Stimulated activated CD4-positive, alpha-beta T cell treated with anti-CD3 and anti-CD28 coated beads, Interleukin-15, amount 100 ng/mL, for 1 hour (primary cell): Measurements from ENCODE around the gene BMPR1A.

Source experiments
- DNase-seq, 2 donors: peaks; one replicate each; pipeline ENCODE4 v3.0.0-alpha.2; 2020; ENCODE audit warnings: low read depth in 1 of 2, low spot score in 1 of 2

Gene BMPR1A

DNA sequence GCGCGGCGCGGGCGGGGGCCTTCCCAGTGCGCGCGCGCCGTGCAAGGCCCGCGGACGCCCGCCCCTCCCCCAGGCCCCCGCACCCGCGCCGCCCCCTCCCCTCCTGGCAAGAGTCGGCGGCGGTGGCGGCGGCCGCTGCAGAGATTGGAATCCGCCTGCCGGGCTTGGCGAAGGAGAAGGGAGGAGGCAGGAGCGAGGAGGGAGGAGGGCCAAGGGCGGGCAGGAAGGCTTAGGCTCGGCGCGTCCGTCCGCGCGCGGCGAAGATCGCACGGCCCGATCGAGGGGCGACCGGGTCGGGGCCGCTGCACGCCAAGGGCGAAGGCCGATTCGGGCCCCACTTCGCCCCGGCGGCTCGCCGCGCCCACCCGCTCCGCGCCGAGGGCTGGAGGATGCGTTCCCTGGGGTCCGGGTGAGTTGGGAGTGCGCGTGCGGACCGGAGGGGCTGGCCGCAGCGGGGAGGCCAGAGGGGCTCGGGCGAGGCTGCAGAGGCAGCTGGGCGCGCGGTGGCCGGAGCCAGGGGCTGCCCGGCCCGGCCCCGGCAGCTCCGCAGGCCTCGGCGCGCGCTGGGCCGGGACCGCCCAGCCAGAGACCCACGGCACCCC lies at the start of gene BMPR1A:
Gene BMPR1A (plus strand): TSS at position 109 of the 602 bp plus-strand sequence. CDS start 119,400 bp downstream, outside the sequence.
- DNase-seq = no peak

- no peak for DNase-seq
Observed at GRCh38 chr10:86706977-86707376, 49.4 kb upstream of the BMPR1A start.

DNA sequence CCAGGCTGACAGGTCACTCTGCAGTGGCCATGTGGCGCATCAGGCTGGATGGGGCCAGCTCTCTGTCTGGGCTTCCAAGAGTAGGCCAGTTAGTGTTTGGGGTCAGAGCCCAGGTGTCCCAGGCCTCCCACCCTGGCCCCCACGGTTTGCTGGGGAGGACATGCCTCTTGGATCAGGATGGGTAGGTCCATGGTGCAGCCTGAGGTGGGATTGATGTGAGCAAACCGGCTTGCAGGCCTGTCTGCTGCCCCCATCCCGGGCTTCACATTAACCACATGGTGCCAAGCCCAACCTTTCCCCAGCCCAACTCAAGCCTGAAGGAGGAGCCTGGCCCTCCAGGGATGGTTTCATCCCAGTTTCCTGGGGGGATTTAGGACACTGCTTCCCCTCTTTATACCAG lies 48.9 kb upstream of the BMPR1A start:
- DNase-seq = no peak

GRCh38 chr10:86708068-86708782 lies 48.2 kb upstream of the BMPR1A start:
- no peak for DNase-seq

- DNase-seq = no peak
Observed at GRCh38 chr10:86708783-86709380, 47.5 kb upstream of the BMPR1A start.

- no peak for DNase-seq
Observed at GRCh38 chr10:86709396-86710185, 46.8 kb upstream of the BMPR1A start.

- peak; percentile 73 to 79 for DNase-seq
Observed at GRCh38 chr10:86710987-86711512, 45.4 kb upstream of the BMPR1A start.

GRCh38 chr10:86711513-86712316 lies 44.7 kb upstream of the BMPR1A start:
- DNase-seq = peak; percentile 18 to 47

DNA sequence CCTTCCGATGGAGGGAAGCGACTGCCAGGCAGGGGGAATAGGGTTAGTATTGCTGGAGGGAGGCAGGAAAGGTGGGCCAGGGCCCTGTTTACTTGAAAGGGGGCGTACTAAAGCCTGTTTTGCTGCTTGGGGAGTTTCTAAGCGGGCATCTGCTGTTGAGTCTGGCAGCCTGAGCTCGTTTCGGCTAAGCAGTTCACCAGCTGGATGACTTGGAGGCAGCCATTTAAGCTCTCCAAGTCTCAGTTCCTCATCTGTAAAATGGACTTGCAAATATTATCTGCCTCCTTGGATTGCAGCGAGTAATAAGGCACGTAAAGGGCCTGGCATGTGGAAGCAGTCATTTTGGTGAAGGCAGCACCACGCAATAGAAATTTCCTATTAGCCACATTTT lies 44.1 kb upstream of the BMPR1A start:
- DNase-seq = no peak

DNA sequence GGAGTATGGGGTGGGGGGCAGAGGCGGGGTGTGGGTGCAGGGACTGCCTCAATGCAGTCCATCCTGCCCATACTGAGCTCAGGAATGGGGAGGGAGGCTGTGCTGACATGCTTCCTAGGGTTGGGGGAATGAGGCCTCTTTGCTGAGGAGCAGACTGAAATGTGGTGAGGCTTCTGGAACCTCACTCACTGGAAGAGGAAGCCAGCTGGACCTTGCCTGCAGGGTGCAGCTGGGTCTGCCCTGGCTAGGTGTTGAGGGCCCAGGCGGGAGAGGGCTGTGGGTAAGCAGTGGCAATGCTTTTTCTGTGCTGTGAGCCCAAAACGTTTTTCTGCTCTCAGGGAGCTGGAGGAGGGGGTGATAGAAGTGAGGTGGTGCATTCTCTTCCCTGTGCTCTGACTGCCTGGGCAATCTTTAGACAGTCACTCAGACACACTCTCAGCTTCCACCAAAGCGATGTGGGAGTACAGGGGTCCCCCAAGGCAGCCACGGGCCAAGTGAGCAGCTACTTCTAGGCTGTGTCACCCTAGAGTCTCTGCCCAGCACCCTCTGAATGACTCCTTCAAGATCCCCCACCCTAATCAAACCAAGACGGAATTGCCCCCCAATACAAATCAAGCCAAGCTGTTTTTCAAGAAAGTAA lies 41.1 kb upstream of the BMPR1A start:
- DNase-seq = no peak

DNA sequence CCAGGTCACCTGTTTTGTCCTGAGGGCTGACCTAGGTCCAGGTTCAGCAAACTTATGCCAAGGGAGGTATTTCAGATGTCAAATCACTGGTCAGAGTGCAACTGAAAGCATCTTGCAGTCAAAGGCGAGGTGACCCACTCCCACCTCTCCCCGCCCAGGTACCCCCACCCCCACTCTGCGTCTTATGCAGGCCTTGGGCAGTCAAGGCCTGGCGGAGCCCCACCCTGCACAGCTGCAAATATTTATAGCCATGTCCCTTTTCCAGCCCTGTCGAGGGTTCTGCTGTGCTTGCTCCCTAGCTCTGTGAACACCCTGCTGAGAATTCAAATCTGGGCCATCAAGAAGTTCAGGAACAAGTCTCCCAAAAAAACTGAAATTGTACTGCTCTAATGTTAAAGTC lies 40.6 kb upstream of the BMPR1A start:
- no peak for DNase-seq

- DNase-seq = no peak
Observed at GRCh38 chr10:86716466-86716865, 40.0 kb upstream of the BMPR1A start.

GRCh38 chr10:86718556-86718955 lies 37.9 kb upstream of the BMPR1A start:
- no peak for DNase-seq

DNA sequence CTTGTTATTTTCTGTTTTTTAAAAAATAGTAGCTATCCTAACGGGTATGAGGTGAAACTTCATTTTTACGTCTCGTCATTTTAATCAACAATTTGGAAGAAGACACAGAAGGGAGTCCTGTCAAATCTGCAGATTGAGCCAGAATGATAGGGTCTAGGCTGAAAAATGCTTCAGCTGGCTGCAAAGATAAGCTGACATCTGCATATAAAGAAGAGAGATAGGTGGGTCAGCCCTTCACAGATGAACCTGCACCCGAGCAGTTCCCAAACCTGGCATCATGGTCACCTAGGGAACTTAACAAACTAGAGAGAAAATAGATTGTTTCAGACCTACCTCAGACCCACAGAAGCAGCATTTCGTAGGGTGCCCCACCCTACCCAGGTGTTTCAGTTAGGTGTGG lies 35.2 kb upstream of the BMPR1A start:
- DNase-seq = no peak

GRCh38 chr10:86723009-86723408 lies 33.4 kb upstream of the BMPR1A start:
- DNase-seq = no peak

GRCh38 chr10:86724445-86724844 lies 32.0 kb upstream of the BMPR1A start:
- DNase-seq = no peak

GRCh38 chr10:86725980-86726676 lies 30.3 kb upstream of the BMPR1A start:
- no peak for DNase-seq

- no peak for DNase-seq
Observed at GRCh38 chr10:86726677-86726999, 29.8 kb upstream of the BMPR1A start.

GRCh38 chr10:86727470-86727869 lies 28.9 kb upstream of the BMPR1A start:
- no peak for DNase-seq

DNA sequence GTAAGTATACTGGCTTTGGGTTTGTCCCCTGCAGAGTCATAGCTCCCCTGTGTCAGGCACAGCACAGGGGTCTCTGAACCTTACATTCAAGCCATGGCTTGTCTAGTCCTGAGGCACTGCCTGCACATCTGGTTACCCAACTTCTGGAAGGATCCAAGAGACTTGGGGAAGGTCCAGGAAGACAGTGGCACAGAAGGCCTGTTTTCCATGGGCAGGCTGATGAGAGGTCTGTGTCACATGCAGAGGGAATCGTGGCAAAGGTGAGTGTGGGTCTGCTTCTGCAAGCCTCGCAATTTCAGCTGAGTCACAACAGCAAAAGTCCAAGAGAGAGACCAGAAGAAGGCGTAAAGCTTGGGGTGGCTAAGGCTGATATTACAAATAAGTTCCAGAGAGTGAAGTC lies 28.4 kb upstream of the BMPR1A start:
- no peak for DNase-seq
